GM21717 (cell line): ENCODE data around the gene TNNT3.
"Not testable (repeated sequence)": the region's sequence is repeated elsewhere in the genome, so short reads cannot be mapped to it uniquely, and the experiment has no call there.

Experiments used
- ATAC-seq: cut with Tn5 transposase; IDR thresholded peaks from one replicate; pipeline ENCODE4 v1.9.1; 2021; ENCODE audit warnings: mild to moderate bottlenecking, moderate library complexity; ENCODE audit not compliant: unreplicated experiment

TNNT3 gene

DNA sequence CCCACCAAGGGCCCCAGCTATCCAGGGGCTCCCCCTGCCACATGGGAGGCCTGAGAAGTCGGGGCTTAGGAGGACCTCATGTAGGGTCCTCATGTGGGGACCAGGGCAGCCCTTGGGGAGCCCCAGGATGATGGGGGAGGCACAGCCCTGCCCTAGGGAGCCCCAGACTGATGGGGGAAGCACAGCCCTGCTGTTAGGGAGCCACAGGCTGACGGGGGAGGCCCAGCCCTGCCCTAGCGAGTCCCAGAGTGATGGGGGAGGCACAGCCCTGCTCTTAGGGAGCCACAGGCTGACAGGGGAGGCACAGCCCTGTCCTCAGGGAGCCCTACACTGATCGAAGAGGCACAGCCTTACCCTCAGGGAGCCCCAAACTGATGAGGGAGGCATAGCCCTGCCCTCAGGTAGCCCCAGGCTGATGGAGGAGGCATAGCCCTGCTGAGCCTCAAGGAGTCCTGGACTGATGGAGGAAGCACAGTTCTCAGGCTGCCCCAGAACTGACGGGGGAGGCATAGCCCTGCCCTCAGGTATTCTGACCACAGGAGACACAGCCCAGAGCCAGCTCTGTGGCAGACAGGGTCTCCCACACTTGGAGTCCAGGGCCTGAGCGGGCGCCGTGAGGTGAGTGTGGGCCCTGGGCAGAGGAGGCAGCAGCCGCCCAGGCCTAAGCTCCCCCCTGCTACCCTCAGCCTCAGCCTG lies 38.6 kb upstream of the TNNT3 start:
- no peak for ATAC-seq

DNA sequence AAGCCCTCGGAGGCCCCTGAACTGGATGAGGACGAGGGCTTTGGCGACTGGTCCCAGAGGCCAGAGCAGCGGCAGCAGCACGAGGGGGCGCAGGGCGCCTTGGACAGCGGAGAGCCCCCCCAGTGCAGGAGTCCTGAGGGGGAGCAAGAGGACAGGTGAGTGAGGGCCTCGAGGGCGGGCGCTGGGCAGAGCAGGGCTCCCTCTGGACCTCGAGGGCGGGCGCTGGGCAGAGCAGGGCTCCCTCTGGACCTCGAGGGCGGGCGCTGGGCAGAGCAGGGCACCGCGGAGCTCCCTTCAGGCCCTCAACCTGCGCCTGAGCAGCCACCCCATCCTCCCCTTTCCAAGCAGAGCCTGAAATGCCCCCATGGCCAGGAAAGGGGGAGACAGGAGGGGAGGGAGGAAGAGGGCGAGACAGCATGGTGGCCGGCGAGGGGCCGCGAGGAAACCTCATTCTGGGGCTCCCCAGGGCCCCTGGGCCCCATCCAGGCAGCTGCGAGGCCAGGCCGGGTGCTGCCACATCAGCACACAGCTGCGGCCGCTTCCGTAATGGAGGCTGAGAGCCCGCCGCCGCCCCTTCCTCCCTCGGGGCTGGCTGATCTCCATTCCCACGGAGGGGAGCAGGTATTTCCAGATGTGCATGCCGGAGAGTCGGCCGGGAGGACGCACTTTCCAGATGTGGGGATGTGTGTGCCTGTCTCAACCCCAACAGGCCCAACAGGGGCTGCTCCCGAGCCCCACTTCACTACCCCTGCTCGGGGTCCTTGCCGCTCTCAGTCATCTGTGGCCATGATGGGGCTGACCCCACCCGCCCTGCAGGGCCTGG lies 37.9 kb upstream of the TNNT3 start:
- ATAC-seq = no peak

DNA sequence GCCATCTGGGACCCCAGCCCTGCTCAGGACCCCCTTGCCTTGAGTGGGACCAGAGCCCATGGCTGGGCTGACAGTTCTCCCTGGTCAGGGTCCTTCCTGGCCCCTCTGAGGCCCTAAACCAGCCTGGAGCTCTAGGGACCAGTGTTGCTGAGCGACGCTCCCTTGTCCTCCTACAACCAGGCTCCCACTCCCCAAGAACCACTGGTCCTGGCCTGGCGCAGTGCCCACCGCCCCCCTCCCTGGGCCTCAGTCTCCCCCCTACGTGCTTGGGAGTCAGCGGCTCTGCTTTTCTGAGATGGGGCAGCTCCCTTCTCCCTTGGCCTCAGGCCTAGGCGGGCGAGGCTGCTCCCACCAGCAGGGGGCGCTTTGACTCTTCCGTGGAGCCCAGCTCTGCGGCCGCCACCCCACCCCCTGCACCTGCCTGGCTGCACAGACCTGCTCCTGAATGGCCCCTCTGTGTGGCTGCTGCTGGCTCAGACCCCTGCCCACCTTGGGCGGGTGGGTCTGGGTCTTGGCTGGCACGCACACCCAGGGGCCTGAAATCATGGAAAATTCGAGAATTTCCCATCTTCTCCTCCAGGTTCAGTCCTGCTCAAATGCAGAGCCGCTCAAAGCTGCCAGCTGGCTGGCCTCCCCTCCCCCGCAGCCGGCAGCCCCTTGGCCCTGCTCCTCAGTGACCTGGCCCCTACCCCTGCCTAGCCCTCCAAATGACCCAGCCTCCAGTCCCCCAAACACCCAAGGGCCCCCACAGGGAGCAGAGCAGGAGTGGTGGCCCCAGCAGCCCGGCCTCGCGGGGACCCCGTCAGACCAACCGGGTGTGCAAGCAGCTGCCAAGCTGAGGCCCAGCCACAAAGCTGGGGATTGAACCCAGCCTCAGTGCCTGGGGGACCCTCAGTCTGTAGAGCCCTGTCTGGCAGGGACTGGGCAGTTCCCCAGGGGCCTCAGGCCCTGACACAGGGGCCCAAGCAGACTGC lies 37.0 kb upstream of the TNNT3 start:
- no peak for ATAC-seq

DNA sequence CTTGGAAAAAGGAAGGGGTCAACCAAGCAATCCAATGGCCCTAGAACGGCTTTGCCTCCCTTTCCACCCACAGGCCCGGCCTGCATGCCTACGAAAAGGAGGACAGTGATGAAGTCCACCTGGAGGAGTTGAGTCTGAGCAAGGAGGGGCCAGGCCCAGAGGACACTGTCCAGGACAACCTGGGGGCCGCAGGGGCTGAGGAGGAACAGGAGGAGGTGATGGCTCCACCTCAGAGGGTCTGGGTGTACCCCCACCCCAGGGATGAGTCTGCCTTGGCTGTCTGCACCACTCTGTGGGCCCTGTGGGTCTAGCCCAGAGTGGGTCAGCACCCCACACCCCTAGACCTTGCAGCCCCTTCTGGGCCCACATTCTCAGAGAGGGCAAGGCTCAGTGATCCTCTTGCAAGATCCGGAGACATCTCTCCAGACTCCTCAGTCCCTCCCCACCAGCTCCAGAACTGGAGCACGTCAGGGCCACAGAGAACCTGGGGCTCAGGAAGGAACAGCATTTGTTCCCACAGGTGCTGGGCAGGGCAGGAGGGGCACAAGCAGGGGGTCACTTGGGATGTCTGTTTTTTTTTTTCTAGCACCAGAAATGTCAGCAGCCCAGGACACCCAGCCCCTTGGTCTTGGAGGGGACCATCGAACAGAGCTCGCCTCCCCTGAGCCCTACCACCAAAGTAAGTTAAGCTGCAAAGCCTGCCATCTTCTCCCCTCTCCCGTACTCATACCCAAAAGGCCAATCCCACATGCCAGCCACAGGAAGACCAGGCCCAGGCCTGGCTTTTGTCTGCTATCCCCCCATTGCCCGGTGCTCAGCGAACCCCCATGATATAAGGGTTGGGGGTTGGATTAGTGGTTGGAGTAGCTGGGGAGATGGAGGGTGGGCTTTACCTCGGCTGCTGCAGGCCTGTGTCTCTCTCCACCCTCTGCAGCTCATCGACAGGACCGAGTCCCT lies 35.9 kb upstream of the TNNT3 start:
- ATAC-seq = no peak

DNA sequence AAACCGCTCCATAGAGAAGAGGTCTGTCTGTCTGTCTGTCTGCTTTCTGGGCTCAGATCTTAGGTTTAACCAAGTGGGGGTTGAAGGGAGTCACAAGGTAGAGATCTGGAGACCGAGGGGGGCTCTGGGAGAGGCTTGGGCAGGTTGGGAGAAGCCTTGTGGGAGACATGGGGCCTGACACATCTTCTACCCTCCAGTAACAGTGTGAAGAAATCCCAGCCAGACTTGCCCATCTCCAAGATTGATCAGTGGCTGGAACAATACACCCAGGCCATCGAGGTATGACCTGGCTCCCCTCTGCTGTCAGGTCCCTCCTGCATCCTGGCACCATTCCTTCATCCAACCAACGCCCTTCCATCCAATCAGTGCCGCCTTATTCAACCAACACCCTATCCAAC lies 35.2 kb upstream of the TNNT3 start:
- no peak for ATAC-seq

DNA sequence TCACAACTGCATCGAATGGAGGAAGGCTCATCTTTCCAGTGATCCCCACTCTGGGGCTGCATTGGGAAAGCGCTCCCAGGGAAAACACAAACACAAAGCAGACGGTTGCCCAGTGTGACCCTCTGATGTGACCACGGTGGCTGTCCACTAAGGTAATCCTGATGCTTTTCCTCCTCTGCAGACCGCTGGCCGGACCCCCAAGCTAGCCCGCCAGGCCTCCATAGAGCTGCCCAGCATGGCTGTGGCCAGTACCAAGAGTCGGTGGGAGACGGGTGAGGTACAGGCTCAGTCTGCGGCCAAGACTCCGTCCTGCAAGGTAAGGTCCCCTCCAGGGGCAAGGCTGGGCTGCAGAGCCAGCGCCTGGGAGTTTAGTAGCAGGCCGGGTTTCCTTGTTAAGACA lies 33.0 kb upstream of the TNNT3 start:
- not testable (repeated sequence) for ATAC-seq

DNA sequence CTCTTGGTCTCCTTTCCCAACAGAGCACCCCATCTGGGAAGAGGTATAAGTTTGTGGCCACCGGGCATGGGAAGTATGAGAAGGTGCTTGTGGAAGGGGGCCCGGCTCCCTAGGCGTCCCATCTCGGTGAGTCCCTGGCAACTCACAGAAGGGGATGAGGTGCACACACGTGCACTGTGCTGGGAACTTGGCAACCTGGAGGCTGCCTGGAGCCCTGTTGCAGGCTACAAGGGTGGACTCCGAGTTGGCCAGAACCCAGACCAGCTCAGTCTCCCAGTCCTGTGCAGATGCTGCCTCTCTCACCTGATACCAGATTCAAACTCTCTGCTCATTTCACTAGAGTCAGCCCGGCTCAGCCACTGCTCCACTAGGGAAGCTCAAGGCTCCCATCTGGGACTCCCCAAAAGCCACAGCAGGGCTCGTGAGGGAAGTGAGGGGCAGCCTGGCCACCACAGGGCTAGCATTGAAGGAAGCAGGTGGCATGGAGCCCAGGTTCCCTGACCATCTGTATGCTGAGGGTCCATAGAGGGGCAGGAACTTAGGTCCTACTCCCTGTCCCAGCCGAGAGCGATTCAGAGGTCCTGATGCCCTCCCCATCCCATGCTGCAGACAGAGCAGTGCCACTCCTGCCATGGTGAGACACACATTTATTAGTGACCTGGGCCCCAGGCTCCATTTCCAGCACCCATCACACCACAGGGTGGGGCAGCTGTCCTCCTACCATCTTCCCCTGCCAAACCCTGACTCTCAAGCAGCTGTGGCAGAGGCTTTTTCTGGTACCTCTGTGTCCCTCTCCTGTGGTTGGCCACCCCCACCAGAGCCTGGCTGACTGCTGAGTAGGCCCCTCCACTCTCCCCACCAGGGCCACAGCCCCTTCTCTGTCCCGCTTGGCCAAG lies 31.8 kb upstream of the TNNT3 start:
- no peak for ATAC-seq

DNA sequence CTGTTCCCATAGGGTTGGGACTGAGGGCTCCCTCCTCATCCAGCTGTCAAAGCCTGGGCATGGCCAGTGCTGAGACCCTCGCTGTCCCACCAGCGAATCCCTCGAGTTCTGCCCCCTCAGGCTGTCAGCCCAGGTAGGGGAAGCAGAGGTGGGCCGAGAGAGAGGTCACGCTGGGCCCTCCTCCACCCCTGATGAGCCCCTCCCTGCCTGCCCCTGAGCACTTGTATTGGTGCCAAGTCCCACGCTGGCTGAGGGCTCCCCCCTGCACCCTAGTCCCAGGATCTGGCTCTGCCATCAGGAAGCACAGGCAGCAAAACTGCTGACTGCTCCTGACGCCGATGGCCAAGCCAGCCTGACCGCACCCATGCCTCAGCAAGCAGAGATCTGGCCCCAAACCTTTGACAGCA lies 31.2 kb upstream of the TNNT3 start:
- no peak for ATAC-seq

DNA sequence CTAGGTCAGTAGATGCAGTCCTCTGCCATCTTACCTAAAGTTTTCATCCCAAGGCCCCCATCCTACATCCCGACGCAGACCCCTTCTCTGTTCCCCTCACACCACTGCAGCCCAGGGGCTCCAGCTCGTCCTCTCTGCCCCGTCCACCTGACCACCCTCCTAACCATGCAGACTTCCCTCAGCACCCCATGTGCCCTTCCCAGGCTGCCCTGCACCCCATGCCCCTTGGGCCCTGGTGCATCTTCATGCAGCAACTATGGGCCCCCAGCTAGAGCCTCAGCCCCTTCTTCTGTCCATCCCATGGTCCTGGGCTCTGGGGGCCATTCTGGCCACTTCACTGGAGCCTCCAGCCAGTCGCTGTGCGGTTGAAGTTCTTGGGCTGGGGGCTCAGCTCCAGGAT lies 30.7 kb upstream of the TNNT3 start:
- ATAC-seq = no peak

DNA sequence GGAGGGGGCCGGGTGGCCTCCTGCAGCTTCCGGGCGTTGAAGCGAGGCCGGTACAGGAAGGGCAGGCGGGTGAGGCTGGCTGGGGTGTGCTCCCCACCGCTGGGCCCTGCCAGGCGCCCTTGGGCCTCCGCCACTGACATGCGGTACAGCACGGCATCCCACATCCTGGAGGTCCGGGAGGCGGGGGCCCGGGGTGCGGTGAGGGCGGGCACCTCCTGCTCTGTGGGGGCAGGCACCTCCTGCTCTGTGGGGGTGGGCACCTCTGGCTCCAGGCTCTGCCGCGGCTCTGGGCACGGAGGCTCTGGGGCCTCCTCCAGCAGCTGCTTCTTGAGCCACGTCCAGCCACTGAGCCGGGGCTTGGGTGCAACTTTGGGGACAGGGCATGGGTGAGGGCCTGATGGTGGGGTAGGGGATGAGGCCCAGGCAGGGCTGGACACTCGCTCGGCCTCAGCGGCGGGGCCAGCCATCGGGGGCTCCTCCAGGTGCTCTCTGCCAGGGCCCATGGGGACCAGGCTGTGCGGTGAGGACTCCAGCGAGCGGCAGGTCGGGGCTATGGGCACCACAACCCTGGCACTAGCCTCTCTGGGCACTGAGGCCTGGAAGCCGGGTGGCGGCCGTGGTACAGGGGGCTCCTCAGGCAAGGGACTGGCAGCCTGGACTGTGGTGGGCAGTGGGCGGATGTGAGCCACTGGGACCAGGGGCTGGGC lies 30.1 kb upstream of the TNNT3 start:
- no peak for ATAC-seq

DNA sequence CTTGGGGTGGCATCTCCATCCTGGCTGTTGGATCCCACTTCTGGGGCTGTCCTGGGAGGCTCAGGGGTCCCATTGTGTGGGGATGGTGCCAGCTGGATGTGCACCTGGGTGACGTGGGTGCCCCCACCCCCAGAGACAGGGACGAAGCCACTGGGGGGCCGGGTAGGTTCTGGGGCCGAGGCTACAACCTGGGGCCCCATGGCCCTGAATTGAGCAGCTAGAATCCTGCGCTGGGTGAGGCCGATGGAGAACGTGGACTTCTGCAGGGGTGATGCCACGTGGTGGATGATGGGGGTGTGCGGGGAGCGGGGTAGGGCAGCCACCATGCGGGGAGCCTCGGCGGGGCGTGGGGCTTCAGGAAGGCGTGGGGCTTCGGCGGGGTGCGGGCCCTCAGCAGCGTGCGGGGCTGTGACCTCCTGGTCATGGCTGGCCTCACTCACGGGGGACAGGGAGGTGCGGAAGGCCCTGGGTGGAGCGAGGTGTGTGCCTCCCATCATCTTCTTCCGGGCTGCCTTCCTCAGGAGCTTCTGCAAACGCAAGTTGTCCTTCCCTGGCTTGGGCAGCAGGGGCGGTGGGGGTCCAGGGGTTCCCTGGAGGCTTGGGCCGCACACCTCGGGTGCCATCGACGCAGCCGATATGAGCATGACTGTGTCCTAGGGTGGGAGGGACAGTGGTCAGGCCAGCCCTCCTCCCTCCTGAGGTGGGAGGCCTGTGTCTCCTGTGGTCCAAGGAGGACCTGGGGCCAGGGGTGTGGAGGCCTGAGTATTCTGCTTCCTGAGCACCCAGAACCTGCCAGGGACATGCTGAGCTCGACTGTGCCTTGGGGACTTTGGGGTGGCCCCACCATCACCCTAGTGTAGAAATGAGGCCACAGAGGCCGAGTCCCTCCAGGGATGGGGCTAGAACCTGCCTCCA lies 29.3 kb upstream of the TNNT3 start:
- ATAC-seq = no peak

DNA sequence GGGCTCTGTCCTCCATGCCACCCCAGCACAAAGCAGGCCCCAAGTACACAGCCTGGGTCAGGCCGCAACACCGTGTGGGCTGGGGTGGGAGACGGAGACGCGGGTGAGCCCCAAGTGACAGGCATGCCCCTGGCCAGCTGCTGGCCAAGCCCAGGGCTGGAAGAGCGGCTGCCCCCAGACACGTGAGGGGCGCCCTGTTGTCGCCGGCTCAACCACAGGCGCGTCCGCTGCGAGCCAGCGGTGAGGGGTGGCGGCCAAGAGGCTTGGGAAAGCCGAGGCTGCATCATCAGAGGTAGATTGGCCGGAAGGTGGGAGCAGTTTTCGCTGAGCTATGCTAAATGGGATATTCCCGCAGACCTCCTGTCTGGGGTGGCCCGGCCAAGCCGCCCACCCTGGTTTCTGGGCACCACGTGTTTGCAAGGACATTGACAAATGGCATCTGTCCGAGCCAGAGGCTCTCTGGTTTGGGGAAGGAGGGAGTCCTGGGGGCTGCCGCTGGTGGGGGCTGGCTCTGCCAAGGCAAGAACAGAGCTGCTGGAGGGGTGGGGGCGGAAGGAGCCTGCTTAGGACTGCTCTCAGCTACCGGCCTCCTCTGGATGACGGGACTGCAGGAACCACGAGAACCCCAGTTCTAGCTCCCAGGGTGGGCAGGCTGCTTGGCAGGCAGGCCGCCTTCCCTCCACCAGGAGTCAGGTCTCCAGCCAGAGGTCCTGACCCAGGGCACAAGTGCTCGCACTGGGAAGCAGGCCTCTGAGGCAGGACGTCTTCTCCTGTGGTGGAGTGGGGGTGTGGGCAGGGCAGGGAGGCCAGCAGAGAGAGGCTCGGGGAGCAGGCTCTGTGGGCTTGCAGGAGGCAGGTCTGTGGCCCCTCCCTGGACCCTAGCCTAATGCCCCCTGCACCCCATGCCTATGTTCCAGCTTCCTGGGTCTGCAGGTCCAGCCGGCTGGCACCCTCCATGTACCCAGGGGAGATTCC lies 28.4 kb upstream of the TNNT3 start:
- no peak for ATAC-seq

DNA sequence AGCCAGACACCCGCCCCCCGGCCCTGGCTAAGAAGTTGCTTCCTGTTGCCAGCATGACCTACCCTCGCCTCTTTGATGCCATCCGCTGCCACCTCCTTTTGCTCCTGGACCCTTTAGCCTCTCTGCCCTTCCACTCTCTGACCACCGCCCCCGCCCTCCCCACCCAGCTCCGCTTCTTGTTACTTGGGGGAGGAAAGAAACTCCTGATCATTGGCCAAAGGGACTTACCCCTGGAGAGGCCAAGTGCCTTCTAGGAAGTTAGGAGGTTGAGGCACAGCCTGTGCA lies 27.7 kb upstream of the TNNT3 start, which contains the start of gene PRR33:
Gene PRR33, minus strand, starts transcription at position 65 of the 285 bp plus-strand sequence. CDS start 1,311 bp downstream, outside the sequence.
- no peak for ATAC-seq

DNA sequence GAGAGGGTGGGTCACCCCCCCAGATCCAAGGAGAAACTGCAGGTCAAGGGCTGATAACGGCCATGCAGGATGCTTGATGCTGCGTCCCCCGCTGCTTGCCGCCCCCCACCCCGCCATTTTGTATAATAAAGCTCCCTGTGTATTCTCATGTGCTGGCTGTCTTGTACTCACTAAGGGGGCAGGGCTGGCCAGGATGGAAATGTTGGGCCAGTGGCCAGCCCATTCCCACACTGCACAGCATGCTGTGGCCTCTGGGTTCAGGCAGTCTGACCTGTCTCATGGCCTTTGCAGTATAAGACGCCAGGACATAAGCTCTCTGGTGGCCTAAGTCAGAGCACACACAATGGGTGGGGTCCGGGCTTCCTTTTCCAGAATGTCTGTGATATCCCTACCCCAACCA lies 27.4 kb upstream of the TNNT3 start:
- no peak for ATAC-seq

DNA sequence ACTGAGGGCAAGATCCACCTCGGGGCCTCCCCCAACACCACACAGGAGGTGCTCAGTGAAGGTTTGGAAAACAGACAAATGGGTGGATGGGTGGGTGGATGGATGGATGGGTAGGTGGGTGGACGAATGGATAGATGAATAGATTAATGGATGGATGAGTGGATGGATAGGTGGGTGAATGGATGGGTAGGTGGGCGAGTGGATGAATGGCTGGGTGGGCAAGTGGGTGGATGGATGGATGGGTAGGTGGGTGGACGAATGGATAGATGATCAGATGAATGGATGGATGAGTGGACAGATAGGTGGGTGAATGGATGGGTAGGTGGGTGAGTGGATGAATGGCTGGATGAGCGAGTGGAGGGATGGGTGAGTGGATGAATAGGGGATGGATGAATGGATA lies 26.9 kb upstream of the TNNT3 start:
- ATAC-seq = no peak

DNA sequence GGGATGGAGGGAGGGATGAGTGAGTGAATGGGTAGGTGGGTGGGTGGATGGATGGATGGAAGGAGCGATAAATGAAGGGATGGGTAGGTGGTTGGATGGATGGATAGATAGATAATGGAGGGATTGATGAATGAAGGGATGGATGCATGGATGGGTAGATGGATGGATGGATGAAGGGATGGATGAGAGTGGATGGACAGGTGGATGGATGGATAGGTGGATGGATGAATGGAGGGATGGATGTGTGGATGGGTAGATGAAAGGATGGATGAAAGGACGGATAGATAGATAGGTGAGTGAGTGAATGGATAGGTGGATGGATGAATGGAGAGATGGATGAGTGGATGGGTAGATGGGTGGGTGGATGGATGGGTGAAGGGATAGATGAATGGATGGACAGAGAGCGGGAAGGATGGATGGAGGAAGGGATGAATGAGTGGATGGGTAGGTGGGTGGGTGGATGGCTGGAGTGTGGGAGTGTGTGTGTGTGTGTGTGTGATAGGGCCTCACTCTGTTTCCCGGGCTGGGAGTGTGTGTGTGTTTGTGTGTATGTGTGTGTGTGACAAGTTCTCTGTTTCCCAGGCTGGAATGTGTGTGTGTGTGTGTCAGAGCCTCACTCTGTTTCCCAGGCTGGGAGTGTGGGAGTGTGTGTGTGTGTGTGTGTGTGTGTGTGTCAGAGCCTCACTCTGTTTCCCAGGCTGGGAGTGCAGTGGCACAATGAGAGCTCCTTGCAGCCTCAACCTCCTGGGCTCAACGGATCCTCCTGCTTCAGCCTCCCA lies 25.7 kb upstream of the TNNT3 start:
- no peak for ATAC-seq
